ENCODE data around the gene BRAT1.

The BRAT1 gene

GRCh38 chr7:2508327-2509215 lies 46.8 kb downstream of the BRAT1 start:
- no peaks in the 10 kb centered on the region for H3K27me3 ChIP-seq (replicated peaks)
- no peak for TF ChIP-seq CTCF (IDR thresholded peaks at IDR 0.05; ENCODE audit: low read depth, low read length, missing control alignments)
- peak; percentile 53 for DNase-seq
- H3K4me3 ChIP-seq (ENCODE audit: low read depth, low read length) = no peak overlapping the region
- H3K27ac ChIP-seq = no peak overlapping the region
- in situ Hi-C loops (cut with HindIII; ENCODE audit: low pct_ligation_motif_present, low sequenced_read_pairs) = no loop called here
- H3K36me3 ChIP-seq (replicated peaks) = no peaks in the 10 kb centered on the region

- no peak overlapping the region for H3K4me3 ChIP-seq (ENCODE audit: low read depth, low read length)
- no peak overlapping the region for H3K27ac ChIP-seq
- no peaks in the 10 kb centered on the region for H3K27me3 ChIP-seq (replicated peaks)
- in situ Hi-C loops (cut with HindIII; ENCODE audit: low pct_ligation_motif_present, low sequenced_read_pairs) = no loop called here
- TF ChIP-seq CTCF (IDR thresholded peaks at IDR 0.05; ENCODE audit: low read depth, low read length, missing control alignments) = no peak
- H3K36me3 ChIP-seq (replicated peaks) = no peaks in the 10 kb centered on the region
- DNase-seq = no peak
These were observed 47.4 kb downstream of the BRAT1 start for GRCh38 chr7:2507917-2508306.

- Histone ChIP-seq H3K4me3 (ENCODE audit: low read depth, low read length) (no peak overlapping the region), H3K27me3 (replicated peaks) (no peaks in the 10 kb centered on the region), H3K36me3 (replicated peaks) (no peaks in the 10 kb centered on the region), H3K27ac (no peak overlapping the region)
- in situ Hi-C loops (cut with HindIII; ENCODE audit: low pct_ligation_motif_present, low sequenced_read_pairs) = no loop called here
- no peak for TF ChIP-seq CTCF (IDR thresholded peaks at IDR 0.05; ENCODE audit: low read depth, low read length, missing control alignments)
- DNase-seq = no peak
These were observed 48.0 kb downstream of the BRAT1 start for GRCh38 chr7:2507208-2507916.

- Histone ChIP-seq H3K4me3 (ENCODE audit: low read depth, low read length) (no peak overlapping the region), H3K27me3 (replicated peaks) (no peaks in the 10 kb centered on the region), H3K27ac (no peak overlapping the region), H3K36me3 (replicated peaks) (no peaks in the 10 kb centered on the region)
- DNase-seq = no peak
- in situ Hi-C loops (cut with HindIII; ENCODE audit: low pct_ligation_motif_present, low sequenced_read_pairs) = no loop called here
- no peak for TF ChIP-seq CTCF (IDR thresholded peaks at IDR 0.05; ENCODE audit: low read depth, low read length, missing control alignments)
These were observed 49.9 kb downstream of the BRAT1 start for GRCh38 chr7:2505401-2505800.

- TF ChIP-seq CTCF (IDR thresholded peaks at IDR 0.05; ENCODE audit: low read depth, low read length, missing control alignments) = no peak
- Histone ChIP-seq H3K36me3 (replicated peaks) (no peaks in the 10 kb centered on the region), H3K27ac (no peak overlapping the region), H3K27me3 (replicated peaks) (no peaks in the 10 kb centered on the region), H3K4me3 (ENCODE audit: low read depth, low read length) (no peak overlapping the region)
- no peak for DNase-seq
- in situ Hi-C loops (cut with HindIII; ENCODE audit: low pct_ligation_motif_present, low sequenced_read_pairs) = no loop called here
These were observed 50.4 kb downstream of the BRAT1 start for GRCh38 chr7:2504889-2505375.

Measured in brain microvascular endothelial cell (primary cell).